Hematopoietic multipotent progenitor cell treated with erythropoietin and hydrocortisone succinate and interleukin-3 and kit ligand, for 8 days (in vitro differentiated cells): ENCODE data around the gene USP12.

ENCODE experiments used
- DNase-seq: peaks from one replicate; pipeline ENCODE4 v3.0.0-alpha.2; 2015

The USP12 gene

GRCh38 chr13:27027086-27027667 is 144.4 kb downstream of the USP12 start:
- DNase-seq, result no peak

- no peak for DNase-seq
Measured at GRCh38 chr13:27026396-27026795, 145.2 kb downstream of the USP12 start.

GRCh38 chr13:27024776-27025492 is 146.7 kb downstream of the USP12 start:
- no peak for DNase-seq

- DNase-seq, result no peak
Measured at GRCh38 chr13:27024074-27024461, 147.5 kb downstream of the USP12 start.

- no peak for DNase-seq
Measured at GRCh38 chr13:27023385-27024073, 148.1 kb downstream of the USP12 start.

GRCh38 chr13:27022571-27023311 is 148.9 kb downstream of the USP12 start:
- peak; percentile 72 for DNase-seq

GRCh38 chr13:27020415-27020814 is 151.2 kb downstream of the USP12 start:
- no peak for DNase-seq

GRCh38 chr13:27018882-27019281 is 152.7 kb downstream of the USP12 start:
- no peak for DNase-seq

- DNase-seq, result no peak
Measured at GRCh38 chr13:27018344-27018861, 153.2 kb downstream of the USP12 start.

- no peak for DNase-seq
Measured at GRCh38 chr13:27016875-27017274, 154.7 kb downstream of the USP12 start.
